ENCODE measurements around the gene GABRE.

- TF ChIP-seq CTCF (conservative IDR thresholded peaks at IDR 0.05; ENCODE audit: low read depth, low read length) (no peak), EZH2 (IDR thresholded peaks at IDR 0.05; ENCODE audit: borderline replicate concordance, low read depth, low read length, poor library complexity, severe bottlenecking) (no peak)
Observed at GRCh38 chrX:151983186-151983585, 8.7 kb upstream of the GABRE start.

Measured in A673 (cell line).